T-cell (primary cell): ENCODE results near the gene CRTAP. TPM values are rescaled to one million over a fixed set of nuclear protein-coding genes. Genes with fewer than 3 reads are reported as not detected.
"Not testable (repeated sequence)": the region's sequence is repeated elsewhere in the genome, so short reads cannot be mapped to it uniquely, and the experiment has no call there.

ENCODE experiments used
- ATAC-seq, 4 experiments: fragments of 200-7000 bp in 3 of 4; fragments of 150-1000 bp in 1 of 4; cut with Tn5 transposase; replicated peaks in 1 of 4; 1 replicate in 3 of 4; 2 replicates in 1 of 4; pipeline ENCODE4 v1.10.0; 2021; ENCODE audit warnings: moderate library complexity in 3 of 4, mild to moderate bottlenecking in 2 of 4, moderate number of reproducible peaks in 1 of 4
- CTCF ChIA-PET, 2 donors: fragments of 300-600 bp; sonication (Branson Sonifier 250); formaldehyde crosslinking; loops; one replicate each; lab custom pipeline; 2022; ENCODE audit warnings: antibody characterized with exemption in 2 of 2; lab: Charles Lee
- POLR2A ChIA-PET, 2 donors: fragments of 300-600 bp; sonication (Branson Sonifier 250); formaldehyde crosslinking; loops; one replicate each; lab custom pipeline; 2022; ENCODE audit warnings: antibody characterized with exemption in 2 of 2; lab: Charles Lee
- DNase-seq, 35 experiments: peaks; one replicate each; pipeline versions ENCODE4 v3.0.0 to v3.0.0-alpha.2; 2013 to 2023
- H3K27ac ChIP-seq: one replicate; pipeline ENCODE4 v1.5.1; 2013; ENCODE audit warnings: low read length
- H3K27me3 ChIP-seq, 2 experiments: replicated peaks in 1 of 2; 1 replicate in 1 of 2; 2 replicates in 1 of 2; pipeline versions ENCODE4 v1.6.1 to v1.7.0; 2013; ENCODE audit warnings: low read length in 1 of 2, mixed read lengths in 1 of 2; ENCODE audit not compliant: control insufficient read depth in 2 of 2, insufficient read depth in 2 of 2; ENCODE audit errors: extremely low read depth in 1 of 2
- H3K36me3 ChIP-seq, 2 donors: 1 replicate in 1 of 2; 2 replicates in 1 of 2; pipeline versions ENCODE4 v1.6.1 to v1.7.0; 2013; ENCODE audit warnings: low read length in 1 of 2; ENCODE audit not compliant: control insufficient read depth in 2 of 2, insufficient read depth in 1 of 2; ENCODE audit errors: extremely low read depth in 1 of 2
- H3K4me1 ChIP-seq, 2 experiments: 1 replicate in 1 of 2; 2 replicates in 1 of 2; pipeline versions ENCODE4 v1.6.1 to v1.7.0; 2013; ENCODE audit warnings: low read length in 2 of 2, mixed read lengths in 1 of 2; ENCODE audit not compliant: insufficient read depth in 2 of 2, control insufficient read depth in 1 of 2; ENCODE audit errors: extremely low read depth in 1 of 2
- H3K4me3 ChIP-seq, 2 donors: 1 replicate in 1 of 2; 2 replicates in 1 of 2; pipeline versions ENCODE4 v1.5.1 to v1.7.0; 2013; ENCODE audit warnings: mild to moderate bottlenecking in 2 of 2, low read length in 1 of 2, moderate library complexity in 1 of 2; ENCODE audit not compliant: control insufficient read depth in 1 of 2; ENCODE audit errors: extremely low read depth in 1 of 2
- H3K9me3 ChIP-seq: 2 replicates; pipeline ENCODE4 v1.7.0; 2013
- H3K27ac Mint-ChIP-seq, 2 donors: one replicate each; pipeline ENCODE4 v1.8.0; 2020 to 2021; ENCODE audit warnings: mild to moderate bottlenecking in 2 of 2, mixed read lengths in 2 of 2
- H3K27me3 Mint-ChIP-seq, 2 donors: one replicate each; pipeline ENCODE4 v1.8.0; 2021 to 2022; ENCODE audit warnings: mixed read lengths in 2 of 2
- H3K36me3 Mint-ChIP-seq: one replicate; pipeline ENCODE4 v1.8.0; 2021; ENCODE audit warnings: mixed read lengths
- H3K4me1 Mint-ChIP-seq, 3 donors: one replicate each; pipeline ENCODE4 v1.8.0; 2020 to 2022; ENCODE audit warnings: mixed read lengths in 3 of 3, mild to moderate bottlenecking in 1 of 3
- H3K4me3 Mint-ChIP-seq, 3 donors: one replicate each; pipeline ENCODE4 v1.8.0; 2020 to 2022; ENCODE audit warnings: mild to moderate bottlenecking in 3 of 3, mixed read lengths in 3 of 3, moderate library complexity in 3 of 3
- H3K9me3 Mint-ChIP-seq, 3 donors: one replicate each; pipeline ENCODE4 v1.8.0; 2020 to 2022; ENCODE audit warnings: mixed read lengths in 3 of 3
- whole genome bisulfite sequencing: methylation state at CpG from one replicate; pipeline ENCODE4 v1.1.5; 2013; ENCODE audit warnings: missing lambda C conversion rate; ENCODE audit not compliant: insufficient coverage; 5-methylcytosine and 5-hydroxymethylcytosine counted together
- total RNA-seq, 35 experiments: library from RNA in 6 of 35; stranded (reverse) in 6 of 35; fragments of 120-200 nt in 1 of 35; gene quantifications; one replicate each; pipeline versions ENCODE4 v1.2.1 to v1.2.4 and lab custom pipeline; 2013 to 2026

The CRTAP gene
- total RNA-seq, 5 donors from 2014 or later (not counting 1 experiment from before 2014, with no cell fraction given), result 27.8 to 65.7 (median 52.4) TPM

DNA sequence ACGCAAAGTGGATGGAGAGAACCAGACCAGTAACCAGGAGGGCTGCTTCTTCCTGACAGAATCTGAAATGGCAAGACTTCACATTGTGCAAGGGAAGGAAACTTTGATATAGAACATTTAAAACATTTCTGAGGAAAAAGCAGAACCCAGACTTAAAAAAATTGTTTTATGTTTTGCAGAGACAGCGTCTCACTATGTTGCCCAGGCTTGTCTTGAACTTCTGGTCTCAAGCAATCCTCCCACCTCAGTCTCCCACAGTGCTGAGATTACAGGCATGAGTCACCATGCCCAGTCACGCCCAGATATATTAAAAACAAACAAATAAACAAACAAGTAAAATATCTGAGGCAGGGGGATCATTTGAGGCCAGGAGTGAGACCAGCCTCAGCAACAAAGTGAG lies 46.2 kb downstream of the CRTAP start:
- Mint-ChIP-seq H3K9me3 (no peaks in the 10 kb centered on the region), H3K4me3 (no peak overlapping the region), H3K36me3 (no peaks in the 10 kb centered on the region), H3K4me1 (no peaks in the 10 kb centered on the region), H3K27me3 (peaks cover 35 to 41% of the 10 kb centered on the region in 2 donors), H3K27ac (no peak overlapping the region)
- no peak overlapping the region for H3K27ac ChIP-seq
- H3K27me3 ChIP-seq, result peaks cover 0 to 15% of the 10 kb centered on the region in 2 experiments
- DNase-seq (no peak), ATAC-seq (no peak)
- H3K4me3 ChIP-seq, result no peak overlapping the region
- no peaks in the 10 kb centered on the region for H3K9me3 ChIP-seq
- ChIA-PET CTCF (no interaction called here), POLR2A (no interaction called here)
- H3K36me3 ChIP-seq, result no peaks in the 10 kb centered on the region
- WGBS, result no CpG with 5 or more reads among the region's 3 CpGs
- H3K4me1 ChIP-seq, result no peaks in the 10 kb centered on the region

DNA sequence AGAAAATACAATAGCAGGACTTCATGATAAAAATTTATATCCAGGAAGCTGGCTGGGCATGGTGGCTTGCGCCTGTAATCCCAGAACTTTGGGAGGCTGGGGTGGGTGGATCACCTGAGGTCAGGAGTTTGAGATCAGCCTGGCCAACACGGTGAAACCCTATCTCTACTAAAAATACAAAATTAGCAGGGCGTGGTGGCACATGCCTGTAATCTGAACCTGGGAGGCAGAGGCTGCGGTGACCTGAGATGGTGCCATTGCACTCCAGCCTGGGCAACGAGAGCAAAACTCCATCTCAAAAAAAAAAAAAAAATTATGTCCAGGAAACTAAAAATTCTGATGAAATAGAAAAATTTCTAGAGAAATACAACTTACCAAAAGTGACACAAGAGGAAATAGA lies 48.8 kb downstream of the CRTAP start:
- H3K27ac ChIP-seq, H3K4me1 Mint-ChIP-seq, H3K36me3 Mint-ChIP-seq, H3K9me3 Mint-ChIP-seq, H3K4me1 ChIP-seq, H3K36me3 ChIP-seq, ATAC-seq, CTCF ChIA-PET, H3K27ac Mint-ChIP-seq, DNase-seq, POLR2A ChIA-PET, H3K9me3 ChIP-seq, H3K4me3 Mint-ChIP-seq, H3K4me3 ChIP-seq: not testable (repeated sequence)
- WGBS, result no CpG with 5 or more reads among the region's 5 CpGs
- H3K27me3 Mint-ChIP-seq, result peaks cover 25 to 32% of the 10 kb centered on the region in 2 donors
- H3K27me3 ChIP-seq, result peaks cover 0 to 13% of the 10 kb centered on the region in 2 experiments

- ATAC-seq, result no peak
- Histone ChIP-seq H3K27ac (no peak overlapping the region), H3K9me3 (no peaks in the 10 kb centered on the region), H3K4me1 (no peaks in the 10 kb centered on the region), H3K4me3 (no peak overlapping the region), H3K27me3 (peaks cover 0 to under 1% of the 10 kb centered on the region in 2 experiments), H3K36me3 (no peaks in the 10 kb centered on the region)
- H3K4me3 Mint-ChIP-seq, result no peak overlapping the region
- no peaks in the 10 kb centered on the region for H3K9me3 Mint-ChIP-seq
- H3K27ac Mint-ChIP-seq, result no peak overlapping the region
- H3K27me3 Mint-ChIP-seq, result peaks cover 8 to 17% of the 10 kb centered on the region in 2 donors
- ChIA-PET CTCF (no interaction called here), POLR2A (interaction anchor here (0.6 to 1.0 kb wide), 2 partner anchors 11 to 161 kb away, joined by 3 read pairs; no protein-coding TSS in a partner anchor)
- no CpG with 5 or more reads among the region's 1 CpG for WGBS
- no peaks in the 10 kb centered on the region for H3K36me3 Mint-ChIP-seq
- no peaks in the 10 kb centered on the region for H3K4me1 Mint-ChIP-seq
- DNase-seq, result no peak
These were observed 51.6 kb downstream of the CRTAP start for GRCh38 chr3:33165372-33165771.

DNA sequence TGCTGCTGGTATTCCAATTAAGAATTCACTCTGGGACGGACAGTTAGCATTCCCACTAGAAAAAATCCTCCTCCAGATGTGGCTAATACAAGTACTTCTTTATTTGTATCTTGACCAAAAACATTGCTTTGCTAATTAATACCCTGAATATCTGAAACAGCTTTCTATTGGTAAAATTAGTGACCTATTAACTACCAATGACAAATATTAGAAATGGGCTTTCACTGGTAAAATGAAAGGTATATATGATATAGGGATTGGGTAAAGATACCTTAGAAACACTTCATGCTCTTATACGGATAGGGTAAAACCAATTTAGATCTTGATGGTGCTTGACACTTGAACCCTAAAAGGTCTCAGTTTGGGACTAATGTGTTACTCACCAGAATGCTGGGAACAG lies 52.3 kb downstream of the CRTAP start:
- ChIA-PET CTCF (no interaction called here), POLR2A (interaction anchor here in 1 of 2 donors (0.6 kb wide), 1 partner anchor 162 kb away, joined by 3 read pairs; no protein-coding TSS in a partner anchor)
- Mint-ChIP-seq H3K4me3 (no peak overlapping the region), H3K27me3 (peaks cover 4 to 10% of the 10 kb centered on the region in 2 donors), H3K4me1 (no peaks in the 10 kb centered on the region), H3K36me3 (no peaks in the 10 kb centered on the region), H3K27ac (no peak overlapping the region), H3K9me3 (no peaks in the 10 kb centered on the region)
- H3K36me3 ChIP-seq, result no peaks in the 10 kb centered on the region
- no peak overlapping the region for H3K27ac ChIP-seq
- H3K9me3 ChIP-seq, result no peaks in the 10 kb centered on the region
- H3K4me3 ChIP-seq, result no peak overlapping the region
- 100% methylated on average over 1 of the region's 2 CpGs for WGBS
- ATAC-seq, result no peak
- no peaks in the 10 kb centered on the region for H3K4me1 ChIP-seq
- H3K27me3 ChIP-seq, result no peaks in the 10 kb centered on the region
- DNase-seq, result no peak

- ChIA-PET CTCF (no interaction called here), POLR2A (no interaction called here)
- no peaks in the 10 kb centered on the region for H3K9me3 ChIP-seq
- H3K27ac Mint-ChIP-seq, result no peak overlapping the region
- H3K4me3 Mint-ChIP-seq, result no peak overlapping the region
- no peak for DNase-seq
- no peak overlapping the region for H3K4me3 ChIP-seq
- H3K4me1 Mint-ChIP-seq, result peaks cover 7 to 9% (median 8%) of the 10 kb centered on the region in 3 donors
- no peak overlapping the region for H3K27ac ChIP-seq
- H3K27me3 ChIP-seq, result no peaks in the 10 kb centered on the region
- no peaks in the 10 kb centered on the region for H3K4me1 ChIP-seq
- WGBS, result 70% methylated on average over 1 of the region's 3 CpGs
- no peaks in the 10 kb centered on the region for H3K9me3 Mint-ChIP-seq
- no peaks in the 10 kb centered on the region for H3K36me3 ChIP-seq
- H3K36me3 Mint-ChIP-seq, result no peaks in the 10 kb centered on the region
- ATAC-seq, result no peak
- H3K27me3 Mint-ChIP-seq, result peaks cover 0 to 2% of the 10 kb centered on the region in 2 donors
These were observed 53.5 kb downstream of the CRTAP start for GRCh38 chr3:33167284-33167683.

GRCh38 chr3:33167716-33168336 lies 54.0 kb downstream of the CRTAP start:
- ChIA-PET POLR2A (no interaction called here), CTCF (no interaction called here)
- H3K27ac ChIP-seq, result no peak overlapping the region
- no peaks in the 10 kb centered on the region for H3K4me1 ChIP-seq
- no peak for ATAC-seq
- H3K4me1 Mint-ChIP-seq, result peaks cover 7 to 9% (median 8%) of the 10 kb centered on the region in 3 donors
- H3K27me3 Mint-ChIP-seq, result peaks cover 0 to 2% of the 10 kb centered on the region in 2 donors
- no peaks in the 10 kb centered on the region for H3K9me3 Mint-ChIP-seq
- H3K9me3 ChIP-seq, result no peaks in the 10 kb centered on the region
- no peak overlapping the region for H3K27ac Mint-ChIP-seq
- H3K27me3 ChIP-seq, result no peaks in the 10 kb centered on the region
- H3K4me3 Mint-ChIP-seq, result no peak overlapping the region
- no peak overlapping the region for H3K4me3 ChIP-seq
- no peak for DNase-seq
- H3K36me3 Mint-ChIP-seq, result no peaks in the 10 kb centered on the region
- 75% methylated on average over 2 of the region's 3 CpGs for WGBS
- H3K36me3 ChIP-seq, result no peaks in the 10 kb centered on the region
